ENCODE results near the gene ZDHHC14. TPM values are rescaled to one million over a fixed set of nuclear protein-coding genes. Genes with fewer than 3 reads are reported as not detected.

ZDHHC14 gene
- total and polyA plus RNA-seq, 9 donors: 4.9 to 16.4 (median 5.9) TPM

- 97 to 100% (median 98%) methylated on average over 2 of the region's 2 CpGs for WGBS, 3 donors
- TF ChIP-seq CTCF (IDR thresholded peaks at IDR 0.05): no peak
- no peak for TF ChIP-seq POLR2A (IDR thresholded peaks at IDR 0.05)
- no peak for TF ChIP-seq EP300 (IDR thresholded peaks at IDR 0.05)
- DNase-seq: no peak
- H3K9me3 ChIP-seq: no peaks in the 10 kb centered on the region
- H3K4me1 ChIP-seq (ENCODE audit: insufficient read depth): no peaks in the 10 kb centered on the region
- intact Hi-C loops (cut with DNase I): no loop called here
- no peaks in the 10 kb centered on the region for H3K36me3 ChIP-seq
- H3K4me3 ChIP-seq: no peak overlapping the region
- no peaks in the 10 kb centered on the region for H3K27me3 ChIP-seq
- H3K27ac ChIP-seq: no peak overlapping the region
These were observed 97.9 kb downstream of the ZDHHC14 start for GRCh38 chr6:157478926-157479325.

- TF ChIP-seq CTCF (IDR thresholded peaks at IDR 0.05): no peak
- TF ChIP-seq EP300 (IDR thresholded peaks at IDR 0.05): no peak
- no peak for TF ChIP-seq POLR2A (IDR thresholded peaks at IDR 0.05)
- H3K27ac ChIP-seq: no peak overlapping the region
- H3K36me3 ChIP-seq: no peaks in the 10 kb centered on the region
- H3K4me1 ChIP-seq (ENCODE audit: insufficient read depth): no peaks in the 10 kb centered on the region
- H3K9me3 ChIP-seq: no peaks in the 10 kb centered on the region
- intact Hi-C loops (cut with DNase I): no loop called here
- no peaks in the 10 kb centered on the region for H3K27me3 ChIP-seq
- WGBS, 3 donors: 85 to 91% (median 89%) methylated on average over 7 of the region's 7 CpGs
- no peak overlapping the region for H3K4me3 ChIP-seq
- DNase-seq: no peak
These were observed 98.7 kb downstream of the ZDHHC14 start for GRCh38 chr6:157479464-157480303.

GRCh38 chr6:157481189-157481864 lies 100.3 kb downstream of the ZDHHC14 start:
- DNase-seq: no peak
- no peak overlapping the region for H3K27ac ChIP-seq
- H3K36me3 ChIP-seq: no peaks in the 10 kb centered on the region
- intact Hi-C loops (cut with DNase I): no loop called here
- no peaks in the 10 kb centered on the region for H3K4me1 ChIP-seq (ENCODE audit: insufficient read depth)
- no peaks in the 10 kb centered on the region for H3K27me3 ChIP-seq
- H3K9me3 ChIP-seq: no peaks in the 10 kb centered on the region
- TF ChIP-seq EP300 (IDR thresholded peaks at IDR 0.05) (no peak), CTCF (IDR thresholded peaks at IDR 0.05) (no peak), POLR2A (IDR thresholded peaks at IDR 0.05) (no peak)
- WGBS, 3 donors: 77 to 82% (median 80%) methylated on average over 9 of the region's 9 CpGs
- no peak overlapping the region for H3K4me3 ChIP-seq

GRCh38 chr6:157481865-157482249 lies 100.9 kb downstream of the ZDHHC14 start:
- no peaks in the 10 kb centered on the region for H3K36me3 ChIP-seq
- intact Hi-C loops (cut with DNase I): no loop called here
- TF ChIP-seq CTCF (IDR thresholded peaks at IDR 0.05): no peak
- TF ChIP-seq EP300 (IDR thresholded peaks at IDR 0.05): no peak
- TF ChIP-seq POLR2A (IDR thresholded peaks at IDR 0.05): no peak

More at GRCh38 chr6:157481865-157482249, 100.9 kb downstream of the ZDHHC14 start:
- WGBS, 3 donors: 17 to 36% (median 23%) methylated on average over 4 of the region's 4 CpGs
- H3K27me3 ChIP-seq: no peaks in the 10 kb centered on the region
- H3K9me3 ChIP-seq: no peaks in the 10 kb centered on the region
- no peaks in the 10 kb centered on the region for H3K4me1 ChIP-seq (ENCODE audit: insufficient read depth)
- no peak overlapping the region for H3K27ac ChIP-seq
- H3K4me3 ChIP-seq: no peak overlapping the region
- DNase-seq: no peak

Data from ovary (tissue), 9 donors.